Brain microvascular endothelial cell (primary cell): ENCODE measurements around the gene CREB5.

Experiments used
- DNase-seq: peaks from one replicate; pipeline ENCODE4 v3.0.0-alpha.2; 2020
- H3K27ac ChIP-seq: fragments of 250-450 bp; sonication (Bioruptor Pico); 2 replicates; pipeline ENCODE4 v1.5.1; 2020; ENCODE audit warnings: mild to moderate bottlenecking, moderate library complexity
- H3K27me3 ChIP-seq: fragments of 250-450 bp; sonication (Bioruptor Pico); replicated peaks from 2 replicates; pipeline ENCODE4 v1.5.1; 2020; ENCODE audit warnings: mild to moderate bottlenecking
- H3K36me3 ChIP-seq: fragments of 250-450 bp; sonication (Bioruptor Pico); replicated peaks from 2 replicates; pipeline ENCODE4 v1.5.1; 2020; ENCODE audit warnings: mild to moderate bottlenecking
- H3K4me3 ChIP-seq: 2 replicates; pipeline ENCODE4 v1.5.1; 2011; ENCODE audit warnings: low read depth, mild to moderate bottlenecking, control low read depth, low read length, moderate library complexity
- CTCF ChIP-seq: IDR thresholded peaks from 2 replicates; pipeline ENCODE4 v1.5.1; 2011; ENCODE audit warnings: low read depth, mild to moderate bottlenecking, moderate library complexity, low read length, control low read depth, inconsistent platforms; ENCODE audit errors: missing control alignments
- in situ Hi-C: cut with HindIII; loops from 2 replicates; pipeline ENCODE4 v1.10.0; 2017; ENCODE audit warnings: low sequenced_read_pairs, low pct_ligation_motif_present

The CREB5 gene

DNA sequence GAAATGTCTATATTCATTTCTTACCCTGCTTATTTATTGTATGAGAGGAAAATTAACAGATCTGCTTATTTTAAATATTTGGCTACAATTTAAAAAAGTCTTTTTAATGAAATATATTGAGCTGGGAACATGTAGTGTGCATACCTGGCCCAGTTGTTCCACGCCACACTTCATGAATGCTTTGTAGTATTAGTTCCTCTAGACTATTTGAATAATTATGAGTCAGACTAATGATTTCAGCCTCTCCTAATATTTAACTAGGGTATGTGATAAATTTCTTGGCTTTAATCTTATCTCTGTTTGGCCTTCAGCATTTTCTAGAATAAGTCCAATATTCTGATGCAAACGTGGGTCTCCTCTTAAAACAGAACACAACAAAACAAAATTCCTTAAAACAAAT lies 226.6 kb downstream of the CREB5 start:
- DNase-seq, result no peak
- Histone ChIP-seq H3K4me3 (no peak overlapping the region), H3K27me3 (no peaks in the 10 kb centered on the region), H3K36me3 (no peaks in the 10 kb centered on the region), H3K27ac (no peak overlapping the region)
- no peak for TF ChIP-seq CTCF
- in situ Hi-C loops, result no loop called here

DNA sequence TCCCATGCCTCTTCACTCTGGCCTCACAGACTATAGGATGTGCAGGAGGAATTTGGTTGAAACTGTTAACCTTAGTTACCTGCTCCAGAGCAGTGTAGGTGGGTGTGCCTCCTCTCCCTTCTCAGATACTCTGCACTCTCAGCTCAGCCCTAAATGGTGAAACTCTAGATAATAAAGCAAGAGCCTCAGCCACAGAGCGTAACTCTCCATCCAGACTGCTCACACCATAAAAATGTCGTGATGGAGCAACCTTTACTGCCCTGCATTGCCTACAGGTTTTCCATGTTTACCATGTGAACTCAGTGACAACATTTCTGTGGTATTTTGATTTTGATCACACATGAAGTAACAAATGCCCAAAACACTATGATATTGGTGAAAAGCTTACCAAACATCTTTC lies 227.7 kb downstream of the CREB5 start:
- no peak for TF ChIP-seq CTCF
- H3K4me3 ChIP-seq, result no peak overlapping the region
- no peak overlapping the region for H3K27ac ChIP-seq
- no peaks in the 10 kb centered on the region for H3K27me3 ChIP-seq
- no peaks in the 10 kb centered on the region for H3K36me3 ChIP-seq
- in situ Hi-C loops, result no loop called here
- DNase-seq, result no peak

DNA sequence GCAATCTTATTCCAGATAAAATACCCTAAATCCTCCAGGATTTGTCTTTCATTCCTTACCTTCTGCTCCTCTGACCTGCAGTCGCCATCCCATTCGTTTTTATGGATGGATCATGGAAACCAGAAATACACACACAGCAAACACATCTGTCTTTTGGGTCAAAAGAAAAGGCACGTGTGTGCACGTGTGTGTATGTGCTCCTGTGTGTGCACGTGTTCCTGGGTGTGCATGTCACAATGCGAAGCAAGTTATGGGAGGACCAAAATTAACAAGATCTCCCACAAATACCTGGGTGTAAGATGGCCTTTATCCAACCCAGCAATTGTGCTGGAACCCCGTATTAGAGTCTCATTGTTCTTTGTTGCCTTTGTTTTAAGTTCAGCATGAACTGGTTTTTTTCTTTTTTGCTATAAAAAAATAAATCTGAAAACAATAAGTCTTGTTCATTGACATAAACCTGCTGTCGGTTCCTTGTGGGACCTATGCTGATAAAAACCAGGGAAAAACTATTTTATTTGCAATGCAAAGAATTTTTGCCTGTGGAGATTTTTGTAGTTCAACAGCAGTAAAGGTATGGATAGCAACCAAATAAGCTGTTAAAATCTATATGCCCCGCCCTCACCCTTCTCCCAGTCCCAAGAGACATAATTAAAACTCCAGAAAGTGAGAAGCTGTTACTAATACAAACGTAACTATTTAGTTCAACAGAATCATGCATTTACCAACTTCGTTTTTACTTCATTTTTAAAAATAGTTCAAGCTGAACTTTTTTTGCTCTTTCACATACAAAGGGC lies 229.6 kb downstream of the CREB5 start:
- no peak for TF ChIP-seq CTCF
- DNase-seq, result no peak
- H3K27ac ChIP-seq, result no peak overlapping the region
- in situ Hi-C loops, result no loop called here
- no peaks in the 10 kb centered on the region for H3K27me3 ChIP-seq
- H3K4me3 ChIP-seq, result no peak overlapping the region
- H3K36me3 ChIP-seq, result no peaks in the 10 kb centered on the region

GRCh38 chr7:28643188-28643569 lies 230.9 kb downstream of the CREB5 start:
- no peaks in the 10 kb centered on the region for H3K36me3 ChIP-seq
- no peak overlapping the region for H3K4me3 ChIP-seq
- in situ Hi-C loops, result no loop called here
- no peaks in the 10 kb centered on the region for H3K27me3 ChIP-seq
- H3K27ac ChIP-seq, result no peak overlapping the region
- no peak for TF ChIP-seq CTCF
- DNase-seq, result peak; percentile 8

DNA sequence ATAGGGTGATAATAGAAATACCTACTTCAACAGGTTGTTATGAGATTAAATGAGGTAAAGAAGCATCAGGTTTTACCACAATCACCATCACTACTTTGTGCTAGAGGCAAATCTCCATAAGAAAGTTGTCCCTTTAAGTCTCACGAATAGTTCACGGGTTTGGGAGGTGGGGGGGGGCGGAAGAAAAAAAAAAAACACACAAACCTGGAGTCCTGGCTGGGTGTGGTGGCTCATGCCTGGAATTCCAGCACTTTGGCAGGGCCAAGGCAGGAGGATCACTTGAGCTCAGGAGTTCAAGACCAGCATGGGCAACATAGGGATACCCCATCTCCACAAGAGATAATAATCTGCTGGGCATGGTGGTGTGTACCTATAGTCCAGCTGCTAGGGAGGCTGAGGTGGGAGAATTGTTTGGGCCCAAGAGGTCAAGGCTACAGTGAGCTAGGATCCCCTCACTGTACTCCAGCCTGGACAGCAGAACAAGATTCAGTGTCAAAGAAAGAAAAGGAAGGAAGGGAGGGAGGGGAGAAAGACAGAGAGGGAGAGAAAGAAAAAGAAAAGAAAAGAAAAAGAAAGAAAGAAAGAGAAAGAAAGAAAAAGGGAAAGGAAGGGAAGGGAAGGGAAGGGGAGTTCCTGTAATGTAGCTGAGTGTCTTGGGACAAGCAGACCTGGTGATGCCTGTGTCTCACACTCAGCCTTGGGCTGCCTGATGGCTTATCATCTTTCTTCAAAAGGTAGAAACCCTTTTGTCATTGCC lies 231.4 kb downstream of the CREB5 start:
- in situ Hi-C loops, result no loop called here

More for the DNA sequence above, 231.4 kb downstream of the CREB5 start:
- Histone ChIP-seq H3K4me3 (no peak overlapping the region), H3K36me3 (no peaks in the 10 kb centered on the region), H3K27ac (no peak overlapping the region), H3K27me3 (no peaks in the 10 kb centered on the region)
- TF ChIP-seq CTCF, result no peak
- DNase-seq, result no peak
